ENCODE data around the gene WIPF1. TPM values are rescaled to one million over a fixed set of nuclear protein-coding genes. Genes with fewer than 3 reads are reported as not detected.
A peak's percentile ranks its signal among the peaks of the same experiment; 100 is the strongest.

The WIPF1 gene
- total RNA-seq, 1 donor from 2014 or later: 367 TPM

- H3K4me1 Mint-ChIP-seq (ENCODE audit: low read depth): peaks cover 92% of the 10 kb centered on the region
- H3K4me3 Mint-ChIP-seq: peak overlapping the region; percentile 60
- intact Hi-C loops (cut with micrococcal nuclease): loop anchor here (1.0 to 5.0 kb wide), 2 partner anchors 8 to 551 kb away; partner anchors contain the start of gene ATF2
- no peaks in the 10 kb centered on the region for H3K9me3 Mint-ChIP-seq
- no peak for DNase-seq (ENCODE audit: low spot score)
- H3K36me3 Mint-ChIP-seq (ENCODE audit: low read depth): peaks cover 59% of the 10 kb centered on the region
- H3K27me3 Mint-ChIP-seq (ENCODE audit: insufficient read depth): no peaks in the 10 kb centered on the region
- H3K27ac Mint-ChIP-seq: peak overlapping the region; percentile 94
Measured at GRCh38 chr2:174615871-174616436, 18.4 kb upstream of the WIPF1 start.

- Mint-ChIP-seq H3K27me3 (ENCODE audit: insufficient read depth) (no peaks in the 10 kb centered on the region), H3K4me1 (ENCODE audit: low read depth) (peaks cover 97% of the 10 kb centered on the region), H3K9me3 (no peaks in the 10 kb centered on the region), H3K27ac (peak overlapping the region; percentile 23), H3K36me3 (ENCODE audit: low read depth) (peaks cover 54% of the 10 kb centered on the region), H3K4me3 (peak overlapping the region; percentile 15)
- no peak for DNase-seq (ENCODE audit: low spot score)
- intact Hi-C loops (cut with micrococcal nuclease): no loop called here
Measured at GRCh38 chr2:174614261-174614660, 16.7 kb upstream of the WIPF1 start.

DNA sequence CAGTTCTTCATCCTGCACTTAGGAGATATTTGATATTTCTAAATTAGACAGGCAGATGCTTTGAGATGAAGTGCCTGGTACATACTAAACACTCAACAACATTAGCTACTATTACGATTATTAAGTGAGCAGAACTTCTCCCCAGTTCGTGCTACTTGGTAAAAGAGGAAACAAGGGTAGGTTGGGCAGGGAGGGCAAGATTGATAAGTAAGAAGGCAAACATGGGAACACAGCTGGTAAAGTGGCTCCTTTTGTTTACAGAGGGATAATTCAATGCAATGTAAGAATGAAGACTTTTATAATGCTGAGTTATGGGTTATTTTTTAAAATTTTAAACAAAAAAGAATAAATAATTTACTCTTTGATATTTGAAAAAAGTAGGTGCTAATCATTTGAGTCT is 15.9 kb upstream of the WIPF1 start:
- H3K4me1 Mint-ChIP-seq (ENCODE audit: low read depth): peaks cover 99% of the 10 kb centered on the region
- no peaks in the 10 kb centered on the region for H3K27me3 Mint-ChIP-seq (ENCODE audit: insufficient read depth)
- no peaks in the 10 kb centered on the region for H3K9me3 Mint-ChIP-seq
- no peak overlapping the region for H3K4me3 Mint-ChIP-seq
- H3K36me3 Mint-ChIP-seq (ENCODE audit: low read depth): peaks cover 50% of the 10 kb centered on the region
- no peak for DNase-seq (ENCODE audit: low spot score)
- no peak overlapping the region for H3K27ac Mint-ChIP-seq
- intact Hi-C loops (cut with micrococcal nuclease): no loop called here

DNA sequence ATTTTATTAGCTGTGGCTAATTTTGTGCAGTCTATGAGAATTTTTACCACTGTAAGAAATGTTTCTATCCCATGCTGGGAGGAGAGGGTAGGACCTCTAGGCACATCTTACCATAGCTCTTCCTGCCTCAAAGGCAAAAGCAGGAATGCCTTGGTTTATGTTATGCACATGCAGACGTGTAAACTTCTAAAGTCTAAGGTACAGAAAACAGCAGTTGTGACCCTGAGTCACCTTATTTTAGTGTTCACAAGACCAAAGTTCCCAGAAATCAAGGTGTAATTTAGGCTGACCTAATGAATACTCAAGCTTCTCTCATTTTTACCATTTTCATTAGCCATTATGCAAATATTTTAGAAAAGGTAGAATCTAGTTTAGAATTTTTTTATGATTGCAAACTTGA is 15.4 kb upstream of the WIPF1 start:
- Mint-ChIP-seq H3K9me3 (no peaks in the 10 kb centered on the region), H3K27me3 (ENCODE audit: insufficient read depth) (no peaks in the 10 kb centered on the region), H3K4me3 (no peak overlapping the region), H3K4me1 (ENCODE audit: low read depth) (peaks cover 99% of the 10 kb centered on the region), H3K36me3 (ENCODE audit: low read depth) (peaks cover 46% of the 10 kb centered on the region), H3K27ac (no peak overlapping the region)
- DNase-seq (ENCODE audit: low spot score): no peak
- intact Hi-C loops (cut with micrococcal nuclease): no loop called here

DNA sequence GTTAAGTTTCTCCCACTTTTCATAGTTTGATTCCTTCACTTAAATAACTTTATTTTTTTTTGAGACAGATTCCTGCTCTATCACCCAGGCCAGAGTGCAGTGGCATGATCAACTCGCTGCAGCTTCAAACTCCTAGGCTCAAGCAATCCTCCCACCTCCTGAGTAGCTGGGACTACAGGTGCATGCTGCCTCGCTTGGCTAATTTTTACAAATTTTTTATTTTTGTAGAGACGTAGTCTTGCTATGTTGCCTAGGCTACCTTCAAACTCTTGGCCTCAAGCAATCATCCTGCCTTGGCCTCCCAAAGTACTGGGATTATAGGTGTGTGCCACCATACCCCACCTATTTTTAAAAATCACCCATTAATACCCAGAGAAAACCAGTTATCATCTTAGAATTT is 14.2 kb upstream of the WIPF1 start:
- Mint-ChIP-seq H3K27me3 (ENCODE audit: insufficient read depth) (no peaks in the 10 kb centered on the region), H3K36me3 (ENCODE audit: low read depth) (peaks cover 40% of the 10 kb centered on the region)
- intact Hi-C loops (cut with micrococcal nuclease): no loop called here

DNA sequence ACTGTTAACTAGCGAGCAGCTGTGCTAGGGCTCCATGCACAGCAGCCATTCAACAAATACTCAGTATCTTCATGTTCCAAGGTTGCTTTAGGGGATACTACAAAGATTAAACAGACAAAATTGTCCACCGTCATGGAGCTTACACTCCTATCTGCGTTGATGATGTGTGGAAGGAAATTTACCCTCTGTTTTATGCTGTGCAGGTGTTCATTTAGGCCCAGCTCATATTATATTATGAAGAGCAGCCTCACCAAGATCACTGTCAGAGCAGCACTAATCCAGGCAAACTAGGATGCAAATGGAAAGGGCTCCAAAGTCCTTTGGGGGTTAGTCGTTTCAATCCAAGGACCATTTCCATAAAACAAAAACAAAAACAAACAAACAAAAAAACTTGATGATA is 13.4 kb upstream of the WIPF1 start:
- Mint-ChIP-seq H3K4me3 (peak overlapping the region; percentile 61), H3K36me3 (ENCODE audit: low read depth) (peaks cover 37% of the 10 kb centered on the region), H3K27ac (peak overlapping the region; percentile 95), H3K9me3 (no peaks in the 10 kb centered on the region), H3K27me3 (ENCODE audit: insufficient read depth) (no peaks in the 10 kb centered on the region), H3K4me1 (ENCODE audit: low read depth) (peaks cover 97% of the 10 kb centered on the region)
- intact Hi-C loops (cut with micrococcal nuclease): no loop called here
- DNase-seq (ENCODE audit: low spot score): no peak

More for the DNA sequence above, 14.2 kb upstream of the WIPF1 start:
- peaks cover 96% of the 10 kb centered on the region for H3K4me1 Mint-ChIP-seq (ENCODE audit: low read depth)
- peak overlapping the region; percentile 95 for H3K27ac Mint-ChIP-seq
- peak overlapping the region; percentile 15 for H3K4me3 Mint-ChIP-seq
- no peak for DNase-seq (ENCODE audit: low spot score)
- H3K9me3 Mint-ChIP-seq: no peaks in the 10 kb centered on the region

- DNase-seq (ENCODE audit: low spot score): no peak
- H3K27ac Mint-ChIP-seq: peak overlapping the region; percentile 95
- H3K4me1 Mint-ChIP-seq (ENCODE audit: low read depth): peaks cover 97% of the 10 kb centered on the region
- peak overlapping the region; percentile 61 for H3K4me3 Mint-ChIP-seq
- no peaks in the 10 kb centered on the region for H3K9me3 Mint-ChIP-seq
- intact Hi-C loops (cut with micrococcal nuclease): no loop called here
- peaks cover 33% of the 10 kb centered on the region for H3K36me3 Mint-ChIP-seq (ENCODE audit: low read depth)
- H3K27me3 Mint-ChIP-seq (ENCODE audit: insufficient read depth): no peaks in the 10 kb centered on the region
Measured at GRCh38 chr2:174610243-174610995, 12.8 kb upstream of the WIPF1 start.

DNA sequence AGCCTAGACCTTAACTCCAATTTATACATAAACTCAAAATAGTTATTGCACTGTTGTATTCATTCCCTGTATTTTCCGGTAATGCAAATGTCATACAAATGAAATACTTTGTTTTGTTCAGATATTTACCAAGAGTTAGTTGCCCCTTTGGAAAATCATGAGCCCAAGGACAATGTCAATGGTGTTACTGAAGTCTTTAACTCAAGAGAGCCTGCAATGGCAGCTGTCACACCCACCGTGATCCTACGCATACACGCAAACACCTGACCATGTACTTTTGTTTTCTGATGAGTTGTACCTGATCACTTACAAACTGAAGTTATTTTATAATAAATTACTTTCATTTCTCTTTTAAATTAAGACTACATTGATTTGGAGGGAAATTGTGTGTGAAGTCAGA is 11.7 kb upstream of the WIPF1 start:
- intact Hi-C loops (cut with micrococcal nuclease): loop anchor here (2.0 to 5.0 kb wide), 3 partner anchors 16 to 188 kb away; no protein-coding TSS in a partner anchor
- Mint-ChIP-seq H3K27me3 (ENCODE audit: insufficient read depth) (no peaks in the 10 kb centered on the region), H3K9me3 (no peaks in the 10 kb centered on the region), H3K4me3 (peak overlapping the region; percentile 37), H3K4me1 (ENCODE audit: low read depth) (peaks cover 96% of the 10 kb centered on the region), H3K27ac (peak overlapping the region; percentile 99), H3K36me3 (ENCODE audit: low read depth) (peaks cover 33% of the 10 kb centered on the region)
- DNase-seq (ENCODE audit: low spot score): no peak

- H3K27ac Mint-ChIP-seq: peak overlapping the region; percentile 99
- H3K9me3 Mint-ChIP-seq: no peaks in the 10 kb centered on the region
- peaks cover 93% of the 10 kb centered on the region for H3K4me1 Mint-ChIP-seq (ENCODE audit: low read depth)
- no peak for DNase-seq (ENCODE audit: low spot score)
- H3K36me3 Mint-ChIP-seq (ENCODE audit: low read depth): peaks cover 29% of the 10 kb centered on the region
- H3K27me3 Mint-ChIP-seq (ENCODE audit: insufficient read depth): no peaks in the 10 kb centered on the region
- intact Hi-C loops (cut with micrococcal nuclease): loop anchor here (1.0 to 5.0 kb wide), 7 partner anchors 7 to 188 kb away; partner anchors contain the start of gene WIPF1
- H3K4me3 Mint-ChIP-seq: peak overlapping the region; percentile 37
Measured at GRCh38 chr2:174608866-174609214, 11.2 kb upstream of the WIPF1 start.

- H3K27ac Mint-ChIP-seq: peak overlapping the region; percentile 99
- no peaks in the 10 kb centered on the region for H3K9me3 Mint-ChIP-seq
- peak overlapping the region; percentile 54 for H3K4me3 Mint-ChIP-seq
- peaks cover 28% of the 10 kb centered on the region for H3K36me3 Mint-ChIP-seq (ENCODE audit: low read depth)
- H3K27me3 Mint-ChIP-seq (ENCODE audit: insufficient read depth): no peaks in the 10 kb centered on the region
- DNase-seq (ENCODE audit: low spot score): peak; percentile 59
- peaks cover 93% of the 10 kb centered on the region for H3K4me1 Mint-ChIP-seq (ENCODE audit: low read depth)
- intact Hi-C loops (cut with micrococcal nuclease): loop anchor here (1.0 to 5.0 kb wide), 7 partner anchors 8 to 189 kb away; partner anchors contain the start of gene WIPF1
Measured at GRCh38 chr2:174607989-174608865, 10.6 kb upstream of the WIPF1 start.

- DNase-seq (ENCODE audit: low spot score): no peak
- peaks cover 30% of the 10 kb centered on the region for H3K36me3 Mint-ChIP-seq (ENCODE audit: low read depth)
- intact Hi-C loops (cut with micrococcal nuclease): loop anchor here (5.0 kb wide), 2 partner anchors 145 to 190 kb away; no protein-coding TSS in a partner anchor
- H3K9me3 Mint-ChIP-seq: no peaks in the 10 kb centered on the region
- H3K4me3 Mint-ChIP-seq: peak overlapping the region; percentile 54
- H3K27ac Mint-ChIP-seq: peak overlapping the region; percentile 99
- H3K4me1 Mint-ChIP-seq (ENCODE audit: low read depth): peaks cover 93% of the 10 kb centered on the region
- no peaks in the 10 kb centered on the region for H3K27me3 Mint-ChIP-seq (ENCODE audit: insufficient read depth)
Measured at GRCh38 chr2:174607584-174607983, 10.0 kb upstream of the WIPF1 start.

DNA sequence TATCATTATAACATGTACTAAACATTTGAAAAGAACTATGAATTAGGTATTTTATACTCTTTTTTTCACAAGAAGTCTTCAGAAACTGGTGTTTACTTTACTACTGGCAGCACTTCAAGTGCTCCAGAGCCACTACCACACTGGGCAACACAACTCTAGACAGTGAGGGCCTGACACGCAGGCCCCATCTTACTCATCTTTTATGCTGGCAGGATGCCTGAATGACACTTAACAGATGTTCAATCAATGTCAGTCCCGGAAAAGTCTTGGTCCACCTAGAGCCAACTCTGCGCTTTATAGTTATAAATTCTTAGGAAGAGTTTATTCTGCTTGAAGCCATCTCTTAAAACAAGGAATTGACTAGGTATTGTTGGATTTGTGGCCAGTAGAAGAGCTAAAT is 8.7 kb upstream of the WIPF1 start:
- H3K27ac Mint-ChIP-seq: peak overlapping the region; percentile 91
- DNase-seq (ENCODE audit: low spot score): no peak
- H3K4me1 Mint-ChIP-seq (ENCODE audit: low read depth): peaks cover 93% of the 10 kb centered on the region
- intact Hi-C loops (cut with micrococcal nuclease): loop anchor here (5.0 kb wide), 2 partner anchors 146 to 191 kb away; no protein-coding TSS in a partner anchor
- H3K36me3 Mint-ChIP-seq (ENCODE audit: low read depth): peaks cover 29% of the 10 kb centered on the region
- no peaks in the 10 kb centered on the region for H3K27me3 Mint-ChIP-seq (ENCODE audit: insufficient read depth)
- peak overlapping the region; percentile 60 for H3K4me3 Mint-ChIP-seq
- H3K9me3 Mint-ChIP-seq: no peaks in the 10 kb centered on the region

All from activated T-helper 1 cell treated with anti-CD3 and anti-CD28 coated beads, Interleukin-12 subunit alpha, Interleukin-12 subunit beta, Interleukin-2, Interleukin-4 antibody, amounts not matched to agents 30 ng/mL and 10 ng/mL and 1 ng/mL, durations not matched to agents 14 hours and 24 hours and 36 hours (primary cell).